ENCODE measurements around the gene NAP1L4.

NAP1L4 gene

DNA sequence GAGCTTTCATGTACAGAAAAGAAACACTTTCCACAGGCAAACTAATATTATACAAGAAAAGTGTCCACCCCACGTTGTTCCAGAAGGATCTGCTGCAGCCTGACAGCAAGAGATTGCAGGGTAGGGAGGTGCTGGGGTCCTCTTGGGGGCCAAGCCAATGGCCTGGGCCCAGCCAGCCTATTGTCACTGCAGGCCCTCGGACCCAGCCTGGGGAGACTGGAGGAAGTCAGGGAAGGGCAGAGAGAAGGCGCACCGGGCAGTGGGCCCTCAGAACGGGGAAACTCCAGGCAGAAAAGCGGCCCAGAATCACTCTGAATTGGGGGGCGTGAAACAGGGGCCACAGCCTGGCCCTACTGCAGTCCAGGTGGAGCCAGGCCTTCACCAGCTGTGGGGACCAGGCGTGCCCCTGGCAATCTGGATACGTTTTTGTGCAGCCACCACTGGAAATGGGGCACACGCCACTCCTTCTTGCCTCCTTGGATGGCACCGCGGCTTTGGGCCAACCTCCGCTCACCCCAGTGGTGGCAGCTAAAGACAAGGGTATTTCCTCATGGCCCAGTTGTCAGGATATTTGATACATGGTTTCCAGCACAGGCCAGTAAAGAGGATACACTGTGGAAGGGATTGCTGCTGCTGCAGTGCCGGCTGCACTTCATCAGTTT, 3.9 kb upstream of the NAP1L4 start:
- Histone ChIP-seq H3K4me3 (no peak overlapping the region), H3K9me3 (no peaks in the 10 kb centered on the region), H3K27me3 (no peaks in the 10 kb centered on the region), H3K36me3 (peaks cover 0 to 7% (median 6%) of the 10 kb centered on the region in 3 donors), H3K4me1 (peaks cover 0 to 23% (median 16%) of the 10 kb centered on the region in 4 donors), H3K27ac (no peak overlapping the region)
- TF ChIP-seq, protein P1, sequence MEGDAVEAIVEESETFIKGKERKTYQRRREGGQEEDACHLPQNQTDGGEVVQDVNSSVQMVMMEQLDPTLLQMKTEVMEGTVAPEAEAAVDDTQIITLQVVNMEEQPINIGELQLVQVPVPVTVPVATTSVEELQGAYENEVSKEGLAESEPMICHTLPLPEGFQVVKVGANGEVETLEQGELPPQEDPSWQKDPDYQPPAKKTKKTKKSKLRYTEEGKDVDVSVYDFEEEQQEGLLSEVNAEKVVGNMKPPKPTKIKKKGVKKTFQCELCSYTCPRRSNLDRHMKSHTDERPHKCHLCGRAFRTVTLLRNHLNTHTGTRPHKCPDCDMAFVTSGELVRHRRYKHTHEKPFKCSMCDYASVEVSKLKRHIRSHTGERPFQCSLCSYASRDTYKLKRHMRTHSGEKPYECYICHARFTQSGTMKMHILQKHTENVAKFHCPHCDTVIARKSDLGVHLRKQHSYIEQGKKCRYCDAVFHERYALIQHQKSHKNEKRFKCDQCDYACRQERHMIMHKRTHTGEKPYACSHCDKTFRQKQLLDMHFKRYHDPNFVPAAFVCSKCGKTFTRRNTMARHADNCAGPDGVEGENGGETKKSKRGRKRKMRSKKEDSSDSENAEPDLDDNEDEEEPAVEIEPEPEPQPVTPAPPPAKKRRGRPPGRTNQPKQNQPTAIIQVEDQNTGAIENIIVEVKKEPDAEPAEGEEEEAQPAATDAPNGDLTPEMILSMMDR (IDR thresholded peaks at IDR 0.05) = no peak
- intact Hi-C loops (cut with DNase I; ENCODE audit: low total_unique reads) = no loop called here
- no peak for DNase-seq

DNA sequence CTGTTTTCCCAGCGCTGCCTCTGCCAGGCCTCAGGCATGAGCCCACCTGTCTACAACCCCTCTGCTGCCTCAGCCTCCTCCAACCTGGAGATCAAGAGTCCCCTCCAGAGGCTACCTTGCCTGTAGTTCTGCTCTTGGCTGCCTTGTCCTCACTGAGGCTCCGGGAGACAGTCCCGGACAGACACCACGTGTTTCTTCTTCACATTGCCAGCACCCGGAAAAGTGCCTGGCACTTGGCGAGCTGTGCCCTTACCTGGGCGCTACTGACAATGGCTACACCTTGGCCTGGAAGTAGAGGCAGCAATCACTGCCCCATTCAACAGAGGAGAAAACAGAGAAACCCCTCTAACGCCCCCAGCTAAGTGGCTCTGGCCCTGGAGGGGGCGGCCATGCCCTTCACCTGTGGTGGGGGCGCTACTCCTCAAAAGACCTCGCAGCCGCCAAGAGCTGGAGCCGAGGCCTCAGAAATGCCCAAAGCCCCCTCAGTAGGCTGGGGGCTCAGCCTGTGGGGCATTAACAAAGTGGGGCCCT, 3.0 kb upstream of the NAP1L4 start:
- Histone ChIP-seq H3K36me3 (peaks cover 0 to 2% (median 0%) of the 10 kb centered on the region in 3 donors), H3K4me3 (no peak overlapping the region), H3K4me1 (peaks cover 0 to 22% (median 16%) of the 10 kb centered on the region in 4 donors), H3K27me3 (no peaks in the 10 kb centered on the region), H3K9me3 (no peaks in the 10 kb centered on the region), H3K27ac (no peak overlapping the region)
- intact Hi-C loops (cut with DNase I; ENCODE audit: low total_unique reads) = no loop called here
- no peak for DNase-seq
- TF ChIP-seq, protein P1 (IDR thresholded peaks at IDR 0.05) = no peak

DNA sequence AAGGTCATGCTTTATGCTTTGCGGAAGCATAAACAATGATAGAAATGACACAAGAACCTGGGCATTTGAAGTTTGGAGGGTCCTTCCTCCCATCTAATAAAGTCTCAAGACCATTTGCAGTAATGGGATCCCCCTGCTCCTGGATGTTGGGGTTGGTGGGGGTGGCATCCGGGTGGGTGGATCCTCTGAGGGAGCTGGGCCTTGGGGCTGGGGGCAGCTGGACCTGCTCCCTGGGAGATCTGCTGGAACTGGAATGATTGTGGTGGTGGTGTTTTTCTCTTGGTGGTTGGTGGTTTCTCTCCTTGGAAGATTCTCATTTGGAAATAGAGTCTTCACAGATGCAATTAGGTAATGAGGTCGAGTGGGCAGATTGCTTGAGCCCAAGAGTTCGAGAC, 2.2 kb upstream of the NAP1L4 start:
- H3K4me1 ChIP-seq = peaks cover 0 to 25% (median 23%) of the 10 kb centered on the region in 4 donors
- H3K36me3 ChIP-seq = no peaks in the 10 kb centered on the region
- no peak overlapping the region for H3K4me3 ChIP-seq
- no peaks in the 10 kb centered on the region for H3K27me3 ChIP-seq
- TF ChIP-seq, protein P1 (IDR thresholded peaks at IDR 0.05) = no peak
- DNase-seq = no peak
- intact Hi-C loops (cut with DNase I; ENCODE audit: low total_unique reads) = no loop called here
- H3K27ac ChIP-seq = no peak overlapping the region
- H3K9me3 ChIP-seq = no peaks in the 10 kb centered on the region

DNA sequence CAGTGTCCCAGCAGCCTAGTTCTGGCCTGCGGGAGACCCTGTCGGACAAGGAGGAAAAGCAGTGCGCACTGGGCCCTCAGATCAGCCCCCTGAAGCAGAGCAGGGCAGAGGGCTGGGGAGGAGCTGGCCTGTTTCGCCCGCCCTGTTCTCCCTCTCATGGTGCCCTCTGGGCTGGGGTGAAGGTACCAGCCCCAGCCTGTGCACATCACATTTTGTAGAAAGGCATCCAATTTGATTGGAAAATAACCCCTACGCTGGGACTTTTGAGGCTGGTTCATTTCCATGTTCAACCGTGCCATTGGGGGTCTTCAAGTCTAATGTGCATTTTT, 832 bp upstream of the NAP1L4 start:
- Histone ChIP-seq H3K4me3 (peak overlapping the region; percentile 81 to 89), H3K27me3 (no peaks in the 10 kb centered on the region), H3K4me1 (peaks cover 0 to 39% (median 33%) of the 10 kb centered on the region in 4 donors), H3K9me3 (no peaks in the 10 kb centered on the region), H3K27ac (no peak overlapping the region), H3K36me3 (no peaks in the 10 kb centered on the region)
- TF ChIP-seq, protein P1 (IDR thresholded peaks at IDR 0.05) = no peak
- intact Hi-C loops (cut with DNase I; ENCODE audit: low total_unique reads) = no loop called here
- no peak for DNase-seq

DNA sequence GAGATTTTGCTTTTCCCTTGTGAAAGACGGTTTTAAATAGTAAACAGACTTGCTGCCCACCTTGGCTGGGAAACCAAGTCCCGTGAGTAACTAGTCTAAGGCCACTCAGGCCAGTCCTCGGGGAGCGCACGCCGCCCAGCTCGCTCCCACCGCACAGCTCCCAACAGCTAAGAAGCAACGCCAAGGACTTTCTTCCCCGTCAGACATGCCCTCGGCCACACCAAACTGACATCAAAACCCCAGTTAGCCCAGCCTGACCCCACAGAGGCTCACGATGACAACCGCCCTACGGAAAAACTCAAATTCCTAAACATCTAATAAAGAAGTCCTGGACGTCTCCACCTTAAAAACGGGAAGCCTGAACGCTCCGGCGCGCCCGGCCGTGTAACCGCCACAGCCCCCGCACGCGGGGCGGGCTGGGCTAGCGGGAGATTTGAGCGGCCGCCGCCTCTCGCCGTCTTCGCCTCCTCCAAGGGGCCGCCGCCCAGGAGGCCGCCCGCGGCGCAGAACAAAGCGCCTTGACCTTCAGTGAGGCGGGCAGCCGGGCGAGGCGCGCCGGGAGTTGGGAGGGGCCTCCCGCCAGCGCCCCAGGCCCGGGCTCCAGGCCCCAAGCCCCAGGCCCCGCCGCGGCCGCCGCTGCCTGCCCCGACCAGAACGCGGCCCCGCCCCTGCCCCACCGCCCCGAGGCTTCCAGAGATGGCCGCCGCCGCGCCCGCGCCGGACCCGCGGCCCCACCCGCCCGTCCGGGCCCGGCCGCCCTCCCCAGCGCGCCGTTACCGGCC, 486 bp downstream of the NAP1L4 start:
- no peaks in the 10 kb centered on the region for H3K36me3 ChIP-seq
- intact Hi-C loops (cut with DNase I; ENCODE audit: low total_unique reads) = no loop called here
- H3K4me3 ChIP-seq = peak overlapping the region; percentile 81 to 89
- DNase-seq = no peak
- H3K9me3 ChIP-seq = no peaks in the 10 kb centered on the region
- H3K4me1 ChIP-seq = peaks cover 0 to 51% (median 38%) of the 10 kb centered on the region in 4 donors
- no peaks in the 10 kb centered on the region for H3K27me3 ChIP-seq
- H3K27ac ChIP-seq = peak overlapping the region; percentile 90 to 95
- TF ChIP-seq, protein P1 (IDR thresholded peaks at IDR 0.05) = no peak

Measured in tibial artery (tissue), 4 donors.